ENCODE measurements around the gene GREB1L. TPM values are rescaled to one million over a fixed set of nuclear protein-coding genes. Genes with fewer than 3 reads are reported as not detected.
"Not testable (repeated sequence)": the region's sequence is repeated elsewhere in the genome, so short reads cannot be mapped to it uniquely, and the experiment has no call there.

The GREB1L gene
- total RNA-seq, 2 donors from 2014 or later, result 3.1 to 3.9 TPM

DNA sequence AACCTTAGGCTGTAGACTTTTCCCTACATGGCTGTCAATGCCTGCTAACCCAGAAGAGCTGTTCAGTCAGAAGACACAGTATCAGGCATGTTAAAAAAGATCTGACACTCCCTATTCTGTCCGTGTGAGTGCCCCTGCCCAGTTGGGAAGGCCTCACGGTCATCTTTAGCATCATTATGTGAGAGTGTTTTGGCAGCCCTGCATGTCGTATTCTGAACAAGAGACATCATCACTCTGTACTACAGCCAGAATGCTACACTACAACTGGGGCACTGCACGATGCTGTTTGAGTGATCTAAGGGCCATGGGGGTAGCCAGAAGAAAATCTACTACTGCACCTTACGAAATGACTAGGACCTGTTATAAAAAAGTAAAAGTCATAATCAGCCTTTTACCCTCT, 67.2 kb downstream of the GREB1L start:
- Mint-ChIP-seq H3K27me3 (ENCODE audit: insufficient read depth) (peaks cover 75% of the 10 kb centered on the region), H3K9me3 (no peaks in the 10 kb centered on the region), H3K27ac (no peak overlapping the region), H3K36me3 (ENCODE audit: low read depth) (no peaks in the 10 kb centered on the region), H3K4me1 (peaks cover 47% of the 10 kb centered on the region), H3K4me3 (no peak overlapping the region)
- H3K27me3 ChIP-seq (ENCODE audit: control insufficient read depth, insufficient read depth, low read length, poor library complexity, severe bottlenecking), result peaks cover 52% of the 10 kb centered on the region
- no peak overlapping the region for H3K27ac ChIP-seq (ENCODE audit: low read depth, low read length)
- H3K36me3 ChIP-seq (ENCODE audit: control insufficient read depth, insufficient read depth, low read length), result no peaks in the 10 kb centered on the region
- DNase-seq, result no peak
- TF ChIP-seq, protein P1, sequence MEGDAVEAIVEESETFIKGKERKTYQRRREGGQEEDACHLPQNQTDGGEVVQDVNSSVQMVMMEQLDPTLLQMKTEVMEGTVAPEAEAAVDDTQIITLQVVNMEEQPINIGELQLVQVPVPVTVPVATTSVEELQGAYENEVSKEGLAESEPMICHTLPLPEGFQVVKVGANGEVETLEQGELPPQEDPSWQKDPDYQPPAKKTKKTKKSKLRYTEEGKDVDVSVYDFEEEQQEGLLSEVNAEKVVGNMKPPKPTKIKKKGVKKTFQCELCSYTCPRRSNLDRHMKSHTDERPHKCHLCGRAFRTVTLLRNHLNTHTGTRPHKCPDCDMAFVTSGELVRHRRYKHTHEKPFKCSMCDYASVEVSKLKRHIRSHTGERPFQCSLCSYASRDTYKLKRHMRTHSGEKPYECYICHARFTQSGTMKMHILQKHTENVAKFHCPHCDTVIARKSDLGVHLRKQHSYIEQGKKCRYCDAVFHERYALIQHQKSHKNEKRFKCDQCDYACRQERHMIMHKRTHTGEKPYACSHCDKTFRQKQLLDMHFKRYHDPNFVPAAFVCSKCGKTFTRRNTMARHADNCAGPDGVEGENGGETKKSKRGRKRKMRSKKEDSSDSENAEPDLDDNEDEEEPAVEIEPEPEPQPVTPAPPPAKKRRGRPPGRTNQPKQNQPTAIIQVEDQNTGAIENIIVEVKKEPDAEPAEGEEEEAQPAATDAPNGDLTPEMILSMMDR (conservative IDR thresholded peaks at IDR 0.05), result no peak
- no peak overlapping the region for H3K9ac ChIP-seq (ENCODE audit: extremely low read depth, low read length, poor library complexity, severe bottlenecking)
- WGBS, 2 experiments (ENCODE audit: insufficient coverage in 1 of 2, insufficient read length in 1 of 2), result 89 to 92% methylated on average over 5 of the region's 5 CpGs
- H3K4me3 ChIP-seq (ENCODE audit: low read length), result no peak overlapping the region
- peaks cover 5% of the 10 kb centered on the region for H3K9me3 ChIP-seq (ENCODE audit: control insufficient read depth, low read length)
- peaks cover 7% of the 10 kb centered on the region for H3K4me1 ChIP-seq (ENCODE audit: control insufficient read depth, insufficient read depth, low read length)

DNA sequence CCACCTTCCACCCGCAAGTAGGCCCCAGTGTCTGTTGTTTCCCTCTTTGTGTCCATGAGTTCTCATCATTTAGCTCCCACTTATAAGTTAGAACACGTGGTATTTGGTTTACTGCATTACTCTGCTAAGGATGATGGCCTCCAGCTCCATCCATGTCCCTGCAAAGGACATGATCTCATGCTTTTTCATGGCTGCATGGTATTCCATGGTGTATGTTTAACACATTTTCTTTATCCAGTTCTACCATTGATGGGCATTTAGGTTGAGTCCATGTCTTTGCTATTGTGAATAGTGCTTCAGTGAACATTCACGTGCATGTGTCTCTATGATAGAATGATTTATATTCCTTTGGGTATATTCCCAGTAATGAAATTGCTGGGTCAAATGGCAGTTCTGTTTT, 69.9 kb downstream of the GREB1L start:
- not testable (repeated sequence) for H3K4me3 Mint-ChIP-seq; H3K9me3 Mint-ChIP-seq; H3K36me3 ChIP-seq (ENCODE audit: control insufficient read depth, insufficient read depth, low read length); H3K27ac ChIP-seq (ENCODE audit: low read depth, low read length); H3K27ac Mint-ChIP-seq; H3K9ac ChIP-seq (ENCODE audit: extremely low read depth, low read length, poor library complexity, severe bottlenecking); H3K9me3 ChIP-seq (ENCODE audit: control insufficient read depth, low read length); DNase-seq; H3K4me3 ChIP-seq (ENCODE audit: low read length); H3K36me3 Mint-ChIP-seq (ENCODE audit: low read depth)
- WGBS, 2 experiments (ENCODE audit: insufficient coverage in 1 of 2, insufficient read length in 1 of 2), result 90 to 94% methylated on average over 2 to 3 of the region's 3 CpGs
- peaks cover 11% of the 10 kb centered on the region for H3K4me1 ChIP-seq (ENCODE audit: control insufficient read depth, insufficient read depth, low read length)
- peaks cover 46% of the 10 kb centered on the region for H3K27me3 ChIP-seq (ENCODE audit: control insufficient read depth, insufficient read depth, low read length, poor library complexity, severe bottlenecking)
- peaks cover 65% of the 10 kb centered on the region for H3K27me3 Mint-ChIP-seq (ENCODE audit: insufficient read depth)
- H3K4me1 Mint-ChIP-seq, result peaks cover 29% of the 10 kb centered on the region

DNA sequence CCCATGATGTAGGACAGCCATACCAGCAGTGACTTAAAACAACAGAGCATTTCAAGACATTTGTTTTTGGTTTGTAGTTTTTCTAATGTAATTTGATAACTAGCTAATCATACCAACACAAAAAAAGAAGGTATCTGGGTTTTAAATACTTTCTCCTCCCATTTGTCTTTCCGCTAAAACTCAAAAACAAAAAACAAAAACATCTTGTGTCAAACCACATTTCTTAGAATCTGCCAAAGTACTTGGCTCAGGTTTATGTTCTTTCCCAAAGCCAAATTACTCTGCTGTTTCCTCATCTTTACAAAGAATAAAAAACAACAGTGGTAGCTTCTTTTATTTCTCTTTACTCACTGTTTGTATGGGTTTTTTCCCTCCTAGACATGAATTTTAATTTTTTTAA, 71.5 kb downstream of the GREB1L start:
- no peaks in the 10 kb centered on the region for H3K36me3 Mint-ChIP-seq (ENCODE audit: low read depth)
- no peak overlapping the region for H3K27ac ChIP-seq (ENCODE audit: low read depth, low read length)
- peaks cover 5% of the 10 kb centered on the region for H3K9me3 ChIP-seq (ENCODE audit: control insufficient read depth, low read length)
- DNase-seq, result no peak
- H3K27ac Mint-ChIP-seq, result no peak overlapping the region
- H3K4me3 ChIP-seq (ENCODE audit: low read length), result no peak overlapping the region
- peaks cover 21% of the 10 kb centered on the region for H3K4me1 Mint-ChIP-seq
- no peaks in the 10 kb centered on the region for H3K9me3 Mint-ChIP-seq
- H3K9ac ChIP-seq (ENCODE audit: extremely low read depth, low read length, poor library complexity, severe bottlenecking), result no peak overlapping the region
- TF ChIP-seq, protein P1 (conservative IDR thresholded peaks at IDR 0.05), result no peak
- 100% methylated on average over 1 of the region's 1 CpG; no CpG with 5 or more reads in 1 of the 2 experiments for WGBS, 2 experiments (ENCODE audit: insufficient coverage in 1 of 2, insufficient read length in 1 of 2)
- H3K4me1 ChIP-seq (ENCODE audit: control insufficient read depth, insufficient read depth, low read length), result peaks cover 8% of the 10 kb centered on the region
- H3K36me3 ChIP-seq (ENCODE audit: control insufficient read depth, insufficient read depth, low read length), result no peaks in the 10 kb centered on the region
- H3K27me3 Mint-ChIP-seq (ENCODE audit: insufficient read depth), result peaks cover 56% of the 10 kb centered on the region
- peaks cover 32% of the 10 kb centered on the region for H3K27me3 ChIP-seq (ENCODE audit: control insufficient read depth, insufficient read depth, low read length, poor library complexity, severe bottlenecking)
- H3K4me3 Mint-ChIP-seq, result no peak overlapping the region

DNA sequence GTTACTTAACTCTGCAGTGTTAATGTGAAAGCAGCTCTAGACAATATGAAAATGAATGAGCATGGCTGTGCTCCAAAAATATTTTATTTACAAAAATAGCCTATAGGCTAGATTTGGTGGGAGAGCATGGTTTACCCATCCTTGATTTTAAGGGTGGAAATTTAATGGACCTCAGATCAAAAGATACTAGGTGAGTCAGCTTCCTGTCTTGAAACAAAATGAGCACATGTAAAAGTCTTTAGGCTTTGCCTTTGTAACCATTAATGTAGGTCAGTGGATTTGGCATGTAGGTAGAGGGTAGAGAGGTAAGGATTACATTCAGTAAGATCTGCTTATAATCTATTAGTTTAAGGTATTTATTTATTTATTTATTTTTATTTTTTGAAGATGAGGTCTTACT, 72.7 kb downstream of the GREB1L start:
- no peaks in the 10 kb centered on the region for H3K9me3 Mint-ChIP-seq
- TF ChIP-seq, protein P1 (conservative IDR thresholded peaks at IDR 0.05), result no peak
- H3K9me3 ChIP-seq (ENCODE audit: control insufficient read depth, low read length), result peaks cover 5% of the 10 kb centered on the region
- H3K4me3 Mint-ChIP-seq, result no peak overlapping the region
- no peak overlapping the region for H3K27ac ChIP-seq (ENCODE audit: low read depth, low read length)
- peaks cover 31% of the 10 kb centered on the region for H3K27me3 ChIP-seq (ENCODE audit: control insufficient read depth, insufficient read depth, low read length, poor library complexity, severe bottlenecking)
- no peak overlapping the region for H3K9ac ChIP-seq (ENCODE audit: extremely low read depth, low read length, poor library complexity, severe bottlenecking)
- H3K4me1 Mint-ChIP-seq, result peaks cover 18% of the 10 kb centered on the region
- no peak overlapping the region for H3K4me3 ChIP-seq (ENCODE audit: low read length)
- H3K27me3 Mint-ChIP-seq (ENCODE audit: insufficient read depth), result peaks cover 54% of the 10 kb centered on the region
- H3K36me3 Mint-ChIP-seq (ENCODE audit: low read depth), result no peaks in the 10 kb centered on the region
- H3K27ac Mint-ChIP-seq, result no peak overlapping the region
- H3K4me1 ChIP-seq (ENCODE audit: control insufficient read depth, insufficient read depth, low read length), result peaks cover 4% of the 10 kb centered on the region
- DNase-seq, result no peak
- H3K36me3 ChIP-seq (ENCODE audit: control insufficient read depth, insufficient read depth, low read length), result no peaks in the 10 kb centered on the region

DNA sequence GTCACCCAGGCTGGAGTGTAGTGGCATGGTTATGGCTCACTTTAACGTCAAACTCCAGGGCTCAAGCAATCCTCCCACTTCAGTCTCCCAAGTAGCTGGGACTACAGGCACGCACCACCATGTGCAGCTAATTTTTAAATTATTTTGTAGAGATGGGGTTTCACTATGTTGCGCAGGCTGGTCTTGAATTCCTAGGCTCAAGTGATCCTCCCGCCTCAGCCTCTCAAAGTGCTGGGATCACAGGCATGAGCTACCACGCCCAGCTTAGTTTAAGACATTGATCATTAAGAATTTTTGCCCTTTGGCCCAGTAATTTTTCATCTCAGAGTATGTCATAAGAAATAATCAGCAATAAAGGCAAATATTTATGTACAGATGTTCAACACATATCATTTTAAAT, 73.1 kb downstream of the GREB1L start:
- H3K4me1 Mint-ChIP-seq, result peaks cover 18% of the 10 kb centered on the region
- H3K27me3 ChIP-seq (ENCODE audit: control insufficient read depth, insufficient read depth, low read length, poor library complexity, severe bottlenecking), result peaks cover 27% of the 10 kb centered on the region
- DNase-seq; H3K9ac ChIP-seq (ENCODE audit: extremely low read depth, low read length, poor library complexity, severe bottlenecking); H3K27ac Mint-ChIP-seq; H3K36me3 ChIP-seq (ENCODE audit: control insufficient read depth, insufficient read depth, low read length); H3K4me1 ChIP-seq (ENCODE audit: control insufficient read depth, insufficient read depth, low read length); H3K9me3 ChIP-seq (ENCODE audit: control insufficient read depth, low read length); H3K4me3 ChIP-seq (ENCODE audit: low read length); H3K36me3 Mint-ChIP-seq (ENCODE audit: low read depth); H3K9me3 Mint-ChIP-seq; H3K4me3 Mint-ChIP-seq; H3K27ac ChIP-seq (ENCODE audit: low read depth, low read length): not testable (repeated sequence)
- 90 to 100% methylated on average over 2 to 5 of the region's 5 CpGs for WGBS, 2 experiments (ENCODE audit: insufficient coverage in 1 of 2, insufficient read length in 1 of 2)
- H3K27me3 Mint-ChIP-seq (ENCODE audit: insufficient read depth), result peaks cover 53% of the 10 kb centered on the region
